DOHH2 (cell line): ENCODE results near the gene CDH24.

Experiments
- EZH2phosphoT487 ChIP-seq: fragments of 200-600 bp; sonication (generic); IDR thresholded peaks from 2 replicates; pipeline ENCODE4 v1.6.1; 2017; ENCODE audit warnings: borderline replicate concordance, mild to moderate bottlenecking, antibody characterized with exemption, low read length, moderate library complexity, mixed read lengths
- TF ChIP-seq, protein P1 (sequence below): fragments of 200-600 bp; sonication (generic); IDR thresholded peaks from one replicate; pipeline ENCODE4 v1.5.1; 2014; ENCODE audit warnings: antibody characterized with exemption, mild to moderate bottlenecking, low read depth, low read length; ENCODE audit not compliant: poor library complexity, severe bottlenecking

DNA sequence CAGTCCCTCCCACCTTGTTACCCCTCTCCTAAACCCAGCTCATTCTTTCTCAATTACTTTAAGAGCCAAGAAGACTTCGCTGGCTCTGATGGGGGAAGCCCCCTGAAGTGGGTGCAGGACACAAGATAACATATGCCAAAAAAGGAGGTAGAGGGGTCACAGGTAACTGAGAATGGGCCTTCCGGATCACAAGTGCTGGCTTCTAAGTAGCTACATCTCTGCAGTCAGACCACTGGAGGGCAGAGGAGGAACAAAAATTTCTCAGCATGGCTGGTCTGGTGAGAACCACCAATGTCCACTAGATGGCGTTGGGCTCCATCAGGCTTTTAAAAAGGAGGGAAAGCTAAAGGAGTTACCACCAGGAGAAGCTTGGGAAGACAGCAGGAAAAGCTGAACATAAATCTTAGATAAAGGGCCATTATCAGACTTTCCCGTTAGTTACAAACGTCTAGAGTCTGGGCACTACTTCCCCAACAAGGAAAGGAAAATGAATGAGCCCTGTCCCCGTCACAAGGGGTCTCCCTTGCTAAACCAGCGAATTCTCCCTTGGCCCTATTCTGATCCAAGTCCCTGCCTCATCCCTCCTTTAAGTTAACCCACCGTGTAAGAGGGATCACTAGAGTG, 11.6 kb upstream of the CDH24 start:
- TF ChIP-seq, protein P1, sequence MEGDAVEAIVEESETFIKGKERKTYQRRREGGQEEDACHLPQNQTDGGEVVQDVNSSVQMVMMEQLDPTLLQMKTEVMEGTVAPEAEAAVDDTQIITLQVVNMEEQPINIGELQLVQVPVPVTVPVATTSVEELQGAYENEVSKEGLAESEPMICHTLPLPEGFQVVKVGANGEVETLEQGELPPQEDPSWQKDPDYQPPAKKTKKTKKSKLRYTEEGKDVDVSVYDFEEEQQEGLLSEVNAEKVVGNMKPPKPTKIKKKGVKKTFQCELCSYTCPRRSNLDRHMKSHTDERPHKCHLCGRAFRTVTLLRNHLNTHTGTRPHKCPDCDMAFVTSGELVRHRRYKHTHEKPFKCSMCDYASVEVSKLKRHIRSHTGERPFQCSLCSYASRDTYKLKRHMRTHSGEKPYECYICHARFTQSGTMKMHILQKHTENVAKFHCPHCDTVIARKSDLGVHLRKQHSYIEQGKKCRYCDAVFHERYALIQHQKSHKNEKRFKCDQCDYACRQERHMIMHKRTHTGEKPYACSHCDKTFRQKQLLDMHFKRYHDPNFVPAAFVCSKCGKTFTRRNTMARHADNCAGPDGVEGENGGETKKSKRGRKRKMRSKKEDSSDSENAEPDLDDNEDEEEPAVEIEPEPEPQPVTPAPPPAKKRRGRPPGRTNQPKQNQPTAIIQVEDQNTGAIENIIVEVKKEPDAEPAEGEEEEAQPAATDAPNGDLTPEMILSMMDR = peak; percentile 100
- no peak for TF ChIP-seq EZH2phosphoT487
